DLD1 (cell line): ENCODE results near the gene APBA2.
"Not testable (repeated sequence)": the region's sequence is repeated elsewhere in the genome, so short reads cannot be mapped to it uniquely, and the experiment has no call there.

Experiments
- in situ Hi-C: cut with HindIII; loops from 2 replicates; pipeline ENCODE4 v1.10.0; 2017; ENCODE audit warnings: low sequenced_read_pairs

The APBA2 gene

GRCh38 chr15:28994831-28995596 lies 109.2 kb downstream of the APBA2 start:
- in situ Hi-C loops: no loop called here

GRCh38 chr15:28995705-28996104 lies 109.9 kb downstream of the APBA2 start:
- in situ Hi-C loops: no loop called here

GRCh38 chr15:28996289-28996688 lies 110.5 kb downstream of the APBA2 start:
- in situ Hi-C loops: no loop called here

- in situ Hi-C loops: no loop called here
Measured at GRCh38 chr15:28996953-28997352, 111.2 kb downstream of the APBA2 start.

- in situ Hi-C loops: no loop called here
Measured at GRCh38 chr15:28997791-28998190, 112.0 kb downstream of the APBA2 start.

- in situ Hi-C loops: no loop called here
Measured at GRCh38 chr15:28998511-28998910, 112.7 kb downstream of the APBA2 start.

GRCh38 chr15:29003191-29003839 lies 117.5 kb downstream of the APBA2 start:
- in situ Hi-C loops: no loop called here

GRCh38 chr15:29003840-29004233 lies 118.1 kb downstream of the APBA2 start:
- in situ Hi-C loops: no loop called here

GRCh38 chr15:29005931-29006330 lies 120.2 kb downstream of the APBA2 start:
- in situ Hi-C loops: no loop called here

GRCh38 chr15:29008846-29009245 lies 123.1 kb downstream of the APBA2 start:
- in situ Hi-C loops: no loop called here

- in situ Hi-C loops: no loop called here
Measured at GRCh38 chr15:29012097-29012496, 126.3 kb downstream of the APBA2 start.

GRCh38 chr15:29014493-29014892 lies 128.7 kb downstream of the APBA2 start:
- in situ Hi-C loops: no loop called here

- in situ Hi-C loops: loop anchor here (5.0 kb wide), 1 partner anchor 56 kb away; no protein-coding TSS in a partner anchor
Measured at GRCh38 chr15:29016518-29016917, 130.7 kb downstream of the APBA2 start.

GRCh38 chr15:29018120-29018805 lies 132.5 kb downstream of the APBA2 start:
- in situ Hi-C loops: loop anchor here (5.0 kb wide), 1 partner anchor 54 kb away; no protein-coding TSS in a partner anchor

- in situ Hi-C loops: loop anchor here (5.0 kb wide), 1 partner anchor 53 kb away; no protein-coding TSS in a partner anchor
Measured at GRCh38 chr15:29018995-29019976, 133.5 kb downstream of the APBA2 start.

GRCh38 chr15:29021857-29022256 lies 136.1 kb downstream of the APBA2 start:
- in situ Hi-C loops: no loop called here

GRCh38 chr15:29024662-29025061 lies 138.9 kb downstream of the APBA2 start:
- in situ Hi-C loops: no loop called here

- in situ Hi-C loops: not testable (repeated sequence)
Measured at GRCh38 chr15:29025411-29025810, 139.6 kb downstream of the APBA2 start.

GRCh38 chr15:29028158-29028557 lies 142.4 kb downstream of the APBA2 start:
- in situ Hi-C loops: not testable (repeated sequence)

GRCh38 chr15:29029651-29030195 lies 143.9 kb downstream of the APBA2 start:
- in situ Hi-C loops: no loop called here
